Cardiac fibroblast (primary cell): ENCODE results near the gene ATP1B4.

Experiments
- DNase-seq, 2 donors: peaks; one replicate each; pipeline versions ENCODE4 v3.0.0 to v3.0.0-alpha.2; 2010; ENCODE audit warnings: low read depth in 2 of 2
- H3K4me3 ChIP-seq, 2 donors: replicated peaks in 1 of 2; 1 replicate in 1 of 2; 2 replicates in 1 of 2; pipeline ENCODE4 v1.5.1; 2011; ENCODE audit warnings: low read depth in 2 of 2, low read length in 2 of 2, mild to moderate bottlenecking in 2 of 2, moderate library complexity in 1 of 2
- CTCF ChIP-seq: IDR thresholded peaks from one replicate; pipeline ENCODE4 v1.5.1; 2011; ENCODE audit warnings: low read depth, mild to moderate bottlenecking, low read length, inconsistent platforms

ATP1B4 gene

DNA sequence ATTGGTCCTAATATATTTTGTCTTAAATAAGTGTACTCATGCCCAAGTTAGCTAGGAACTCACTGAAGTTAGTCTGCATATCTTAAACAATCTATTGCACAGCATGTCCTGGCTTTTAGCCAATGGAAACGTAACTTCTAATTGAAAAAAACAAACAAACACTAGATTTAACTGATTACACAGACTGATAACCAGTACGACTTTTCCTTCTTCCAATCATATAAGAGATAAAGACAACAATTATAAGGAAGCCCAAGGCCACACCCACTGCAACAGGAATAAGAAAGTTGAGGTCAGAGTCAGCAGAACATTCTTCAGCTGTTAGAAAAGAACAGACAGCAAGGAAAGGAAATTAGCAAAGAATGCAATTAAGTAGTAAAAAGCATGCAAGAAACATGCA is 66.4 kb downstream of the ATP1B4 start:
- TF ChIP-seq CTCF, result no peak
- DNase-seq, result peak; percentile 6 to 30
- H3K4me3 ChIP-seq, result no peak overlapping the region

DNA sequence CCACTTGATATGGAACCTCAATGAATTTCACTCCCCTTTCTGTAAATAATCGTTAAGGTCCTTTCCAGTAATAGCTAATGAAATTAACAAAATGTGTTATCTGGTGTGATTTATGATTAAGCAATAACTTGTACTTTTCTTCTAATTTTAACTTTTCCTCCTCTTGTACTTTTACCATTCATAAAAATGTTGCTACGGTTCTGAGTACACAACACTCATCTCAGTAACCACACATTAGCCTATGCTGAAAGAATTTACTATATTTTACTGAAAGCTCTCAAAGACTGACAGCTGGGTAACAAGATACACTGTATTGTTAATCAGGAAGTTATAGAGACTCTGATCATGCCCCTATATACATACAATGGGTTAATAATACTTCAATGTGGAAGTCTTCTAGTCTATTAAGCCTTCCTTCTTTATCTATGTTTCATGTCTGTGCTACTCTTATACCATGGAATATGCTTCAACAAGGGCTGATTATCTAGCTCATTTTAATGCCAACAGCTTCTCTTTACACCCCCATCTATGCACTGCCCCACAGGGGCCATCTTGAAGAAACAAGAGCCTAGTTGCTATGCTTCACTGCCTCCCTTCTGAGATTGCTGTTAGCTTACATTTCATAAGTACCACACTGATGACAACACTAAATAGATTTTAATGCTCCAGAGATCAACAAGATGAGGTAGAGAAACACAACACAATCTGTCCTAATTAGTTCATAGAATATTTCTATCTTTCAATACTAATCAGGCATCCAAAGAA is 68.1 kb downstream of the ATP1B4 start:
- no peak overlapping the region for H3K4me3 ChIP-seq
- TF ChIP-seq CTCF, result no peak
- DNase-seq, result no peak
